HEK293 (cell line): ENCODE results near the gene DYNLL1.

Source experiments
- CTCF ChIA-PET: fragments of 350-600 bp; formaldehyde crosslinking; extraction: SDS; loops from one replicate; lab custom pipeline; 2021; ENCODE audit warnings: antibody characterized with exemption; lab: Yijun Ruan, JAX
- POLR2A ChIA-PET: fragments of 300-600 bp; formaldehyde crosslinking; extraction: SDS; loops from one replicate; lab custom pipeline; 2020; ENCODE audit warnings: antibody characterized with exemption, inconsistent platforms; lab: Yijun Ruan, JAX
- H3K27ac ChIP-seq: fragments of 200-500 bp; sonication (Bioruptor generic); 2 replicates; pipeline ENCODE4 v1.5.1; 2014; ENCODE audit warnings: low read depth, low read length, control low read depth, inconsistent platforms; ENCODE audit errors: extremely low read depth
- H3K36me3 ChIP-seq, 2 experiments: fragments of 200-500 bp in 1 of 2; sonication (Bioruptor generic) in 1 of 2; 1 replicate in 1 of 2; 2 replicates in 1 of 2; pipeline ENCODE4 v1.5.1; 2014 to 2017; ENCODE audit warnings: inconsistent platforms in 2 of 2, low read length in 2 of 2; ENCODE audit not compliant: control insufficient read depth in 2 of 2, insufficient read depth in 1 of 2
- H3K4me1 ChIP-seq: fragments of 200-500 bp; sonication (Bioruptor generic); 2 replicates; pipeline ENCODE4 v1.5.1; 2014; ENCODE audit warnings: mild to moderate bottlenecking, low read length, inconsistent platforms; ENCODE audit not compliant: control insufficient read depth, insufficient read depth
- H3K4me3 ChIP-seq: 2 replicates; pipeline ENCODE4 v1.5.1; 2011; ENCODE audit warnings: low read depth, mild to moderate bottlenecking, control low read depth, low read length, moderate library complexity
- H3K9me3 ChIP-seq: fragments of 200-500 bp; sonication (Bioruptor generic); 2 replicates; pipeline ENCODE4 v1.5.1; 2014; ENCODE audit warnings: low read depth, low read length, inconsistent platforms; ENCODE audit not compliant: control insufficient read depth, insufficient read depth
- CTCF ChIP-seq: fragments of 450-650 bp; formaldehyde crosslinking; IDR thresholded peaks from 2 replicates; pipeline ENCODE4 v1.5.1; 2016; ENCODE audit warnings: missing biosample characterization, missing genetic modification characterization
- GLIS2 ChIP-seq: fragments of 450-650 bp; formaldehyde crosslinking; IDR thresholded peaks from 2 replicates; pipeline ENCODE4 v1.5.1; 2016; ENCODE audit warnings: missing biosample characterization, missing genetic modification characterization
- KLF1 ChIP-seq: fragments of 450-650 bp; formaldehyde crosslinking; IDR thresholded peaks from 2 replicates; pipeline ENCODE4 v1.5.1; 2016; ENCODE audit warnings: missing biosample characterization, missing genetic modification characterization
- PRDM1 ChIP-seq: fragments of 450-650 bp; formaldehyde crosslinking; IDR thresholded peaks from 2 replicates; pipeline ENCODE4; 2016; ENCODE audit warnings: missing biosample characterization, missing genetic modification characterization
- PRDM10 ChIP-seq: fragments of 450-650 bp; formaldehyde crosslinking; IDR thresholded peaks from 2 replicates; pipeline ENCODE4 v1.5.1; 2016; ENCODE audit warnings: missing biosample characterization, missing genetic modification characterization
- TCF7L2 ChIP-seq: IDR thresholded peaks from 2 replicates; pipeline ENCODE4 v1.6.1; 2011; ENCODE audit warnings: low read depth, mild to moderate bottlenecking, inconsistent platforms, low read length, moderate library complexity, borderline replicate concordance
- ZFHX2 ChIP-seq: fragments of 450-650 bp; formaldehyde crosslinking; conservative IDR thresholded peaks from 2 replicates; pipeline ENCODE4 v1.5.1; 2016; ENCODE audit warnings: missing biosample characterization, missing genetic modification characterization
- ZNF23 ChIP-seq: fragments of 450-650 bp; formaldehyde crosslinking; IDR thresholded peaks from 2 replicates; pipeline ENCODE4 v1.5.1; 2016; ENCODE audit warnings: missing biosample characterization, missing genetic modification characterization, borderline replicate concordance
- ZNF394 ChIP-seq: fragments of 450-650 bp; formaldehyde crosslinking; IDR thresholded peaks from 2 replicates; pipeline ENCODE4 v1.5.1; 2016; ENCODE audit warnings: missing biosample characterization, missing genetic modification characterization, mild to moderate bottlenecking, moderate library complexity, borderline replicate concordance
- ZNF558 ChIP-seq: fragments of 450-650 bp; formaldehyde crosslinking; IDR thresholded peaks from 2 replicates; pipeline ENCODE4 v1.5.1; 2016; ENCODE audit warnings: missing biosample characterization, missing genetic modification characterization
- ZNF623 ChIP-seq: fragments of 450-650 bp; formaldehyde crosslinking; IDR thresholded peaks from 2 replicates; pipeline ENCODE4 v1.5.1; 2016; ENCODE audit warnings: missing biosample characterization, missing genetic modification characterization
- ZNF664 ChIP-seq: fragments of 450-650 bp; formaldehyde crosslinking; IDR thresholded peaks from 2 replicates; pipeline ENCODE4 v1.5.1; 2016; ENCODE audit warnings: missing biosample characterization, missing genetic modification characterization

The DYNLL1 gene

GRCh38 chr12:120457133-120457532, 38.8 kb upstream of the DYNLL1 start:
- POLR2A ChIA-PET: interaction anchor here (0.7 to 1.1 kb wide), 2 partner anchors 11 to 49 kb away, joined by 3 read pairs; no protein-coding TSS in a partner anchor
- no peaks in the 10 kb centered on the region for H3K4me1 ChIP-seq
- H3K9me3 ChIP-seq: no peaks in the 10 kb centered on the region
- CTCF ChIA-PET: interaction anchor here (0.8 to 4.0 kb wide), 5 partner anchors 9 to 133 kb away, joined by 3 to 30 read pairs (median 3); partner anchors contain the start of gene COX6A1
- H3K27ac ChIP-seq: no peak overlapping the region
- H3K4me3 ChIP-seq: no peak overlapping the region
- TF ChIP-seq CTCF (peak; percentile 64; the same call in 1 of the 2 replicates), GLIS2 (0 out of 2 replicates have a peak, but pooled peaks have one; percentile 21), TCF7L2 (no peak)
- peaks cover 78 to 95% of the 10 kb centered on the region in 2 experiments for H3K36me3 ChIP-seq

- CTCF ChIA-PET: interaction anchor here (0.7 to 1.7 kb wide), 4 partner anchors 9 to 231 kb away, joined by 3 to 7 read pairs (median 4); partner anchors contain the start of gene SIRT4
These were observed 35.8 kb upstream of the DYNLL1 start for GRCh38 chr12:120460157-120460556.

GRCh38 chr12:120462099-120462640, 33.7 kb upstream of the DYNLL1 start:
- Histone ChIP-seq H3K4me1 (peaks cover 8% of the 10 kb centered on the region; the same call in 1 of the 2 replicates), H3K36me3 (peaks cover 97 to 99% of the 10 kb centered on the region in 2 experiments), H3K27ac (no peak overlapping the region), H3K9me3 (no peaks in the 10 kb centered on the region), H3K4me3 (no peak overlapping the region)
- CTCF ChIA-PET: interaction anchor here (0.6 to 1.0 kb wide), 3 partner anchors 105 to 850 kb away, joined by 3 to 6 read pairs (median 3); partner anchors contain the start of gene SIRT4
- POLR2A ChIA-PET: interaction anchor here (0.6 to 2.1 kb wide), 7 partner anchors 8 to 419 kb away, joined by 3 to 5 read pairs (median 4); partner anchors contain the start of genes POP5 and SRSF9
- TF ChIP-seq ZFHX2 (tag by site-specific recombination) (no peak), ZNF558 (no peak), KLF1 (tag by site-specific recombination) (no peak), ZNF623 (no peak), ZNF664 (tag by site-specific recombination) (peak; percentile 87), ZNF394 (tag by site-specific recombination) (no peak)

More at GRCh38 chr12:120460157-120460556, 35.8 kb upstream of the DYNLL1 start:
- peak overlapping the region; percentile 31; the same call in 1 of the 2 replicates for H3K27ac ChIP-seq
- H3K4me3 ChIP-seq: no peak overlapping the region
- peaks cover 94 to 98% of the 10 kb centered on the region in 2 experiments for H3K36me3 ChIP-seq
- H3K4me1 ChIP-seq: no peaks in the 10 kb centered on the region
- POLR2A ChIA-PET: interaction anchor here (0.5 to 2.5 kb wide), 6 partner anchors 10 to 1759 kb away, joined by 3 to 9 read pairs (median 6); partner anchors contain the start of genes GATC, SRSF9 and TRIAP1
- TF ChIP-seq ZNF23 (tag by site-specific recombination) (no peak), PRDM10 (tag by site-specific recombination) (peak; percentile 47), PRDM1 (tag by site-specific recombination) (0 out of 2 replicates have a peak, but pooled peaks have one; percentile 16)
- no peaks in the 10 kb centered on the region for H3K9me3 ChIP-seq
